Astrocyte of the spinal cord (primary cell): Measurements from ENCODE around the gene PRKAR1B.

Experiments used
- DNase-seq: peaks from one replicate; pipeline ENCODE4 v3.0.0; 2011; ENCODE audit warnings: low read depth, low spot score
- H3K4me3 ChIP-seq: 2 replicates; pipeline ENCODE4 v1.5.1; 2011; ENCODE audit warnings: low read depth, mild to moderate bottlenecking, low read length, moderate library complexity
- CTCF ChIP-seq: IDR thresholded peaks from 2 replicates; pipeline ENCODE4 v1.5.1; 2012; ENCODE audit warnings: low read depth, mild to moderate bottlenecking, low read length, inconsistent platforms
- in situ Hi-C: cut with HindIII; loops from 2 replicates; pipeline ENCODE4 v1.10.0; 2017; ENCODE audit warnings: low sequenced_read_pairs

Gene PRKAR1B

DNA sequence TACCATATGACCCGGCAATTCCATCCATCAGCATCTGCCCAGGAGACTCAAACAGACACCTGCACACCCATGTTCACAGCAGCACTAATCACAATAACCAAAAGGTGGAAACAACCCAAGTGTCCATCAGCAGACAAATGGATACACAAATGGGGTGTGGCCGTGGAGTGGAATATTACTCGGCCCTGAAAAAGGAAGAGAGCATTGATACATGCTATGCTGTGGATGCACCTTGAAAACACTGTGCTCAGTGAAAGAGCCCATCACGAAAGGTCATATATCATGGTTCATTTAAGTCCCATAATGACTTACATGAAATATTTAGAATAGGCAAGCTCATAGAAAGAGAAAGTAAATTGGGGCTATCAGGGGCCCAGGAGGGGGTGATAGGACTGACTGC is 58.1 kb downstream of the PRKAR1B start:
- TF ChIP-seq CTCF = no peak
- DNase-seq = no peak
- no peak overlapping the region for H3K4me3 ChIP-seq
- in situ Hi-C loops = no loop called here

DNA sequence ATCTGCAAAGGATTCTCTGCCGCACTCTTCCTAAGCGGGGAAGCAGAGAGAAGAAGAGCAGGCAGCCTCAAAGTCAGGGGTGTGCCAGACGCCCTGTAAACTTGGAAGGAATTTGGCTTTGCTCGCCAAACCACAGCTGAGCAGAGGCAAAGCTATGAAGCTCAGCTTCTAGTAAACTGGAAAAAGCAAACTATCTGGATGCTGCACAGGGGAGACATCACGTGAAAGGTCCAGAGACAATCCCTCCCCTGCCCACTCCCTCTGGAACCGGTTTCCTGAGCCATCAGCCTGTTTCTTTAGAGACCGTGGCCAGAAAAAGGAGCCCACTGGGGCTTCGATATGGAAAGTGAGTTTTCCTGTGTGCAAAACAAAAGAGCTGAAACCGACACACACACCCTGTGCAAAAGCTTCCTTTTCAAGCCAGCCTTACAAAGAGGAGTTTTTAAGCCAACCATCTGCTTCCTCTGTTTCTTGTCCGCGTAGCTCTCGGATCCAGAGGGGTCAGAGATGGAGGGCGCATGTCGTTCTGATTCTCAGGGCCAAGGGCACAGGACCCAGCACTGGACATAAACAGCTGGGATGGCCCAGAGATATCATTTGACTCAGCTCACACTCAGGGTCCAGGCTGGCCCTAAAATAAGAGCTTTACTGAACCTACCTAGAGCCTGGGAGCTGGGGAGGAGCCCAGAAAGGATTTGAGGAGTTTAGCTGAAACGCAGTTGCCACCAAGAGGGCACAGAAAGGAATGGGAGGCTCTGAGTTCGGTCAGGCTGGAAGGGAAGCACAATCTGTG is 58.7 kb downstream of the PRKAR1B start:
- peak; percentile 80 for DNase-seq
- in situ Hi-C loops = no loop called here
- no peak for TF ChIP-seq CTCF
- no peak overlapping the region for H3K4me3 ChIP-seq

- H3K4me3 ChIP-seq = no peak overlapping the region
- no peak for TF ChIP-seq CTCF
- DNase-seq = no peak
- in situ Hi-C loops = no loop called here
Observed at GRCh38 chr7:666454-667292, 60.4 kb downstream of the PRKAR1B start.

GRCh38 chr7:665736-666453 is 61.2 kb downstream of the PRKAR1B start:
- no peak overlapping the region for H3K4me3 ChIP-seq
- peak; percentile 38 for TF ChIP-seq CTCF
- in situ Hi-C loops = no loop called here
- DNase-seq = no peak

DNA sequence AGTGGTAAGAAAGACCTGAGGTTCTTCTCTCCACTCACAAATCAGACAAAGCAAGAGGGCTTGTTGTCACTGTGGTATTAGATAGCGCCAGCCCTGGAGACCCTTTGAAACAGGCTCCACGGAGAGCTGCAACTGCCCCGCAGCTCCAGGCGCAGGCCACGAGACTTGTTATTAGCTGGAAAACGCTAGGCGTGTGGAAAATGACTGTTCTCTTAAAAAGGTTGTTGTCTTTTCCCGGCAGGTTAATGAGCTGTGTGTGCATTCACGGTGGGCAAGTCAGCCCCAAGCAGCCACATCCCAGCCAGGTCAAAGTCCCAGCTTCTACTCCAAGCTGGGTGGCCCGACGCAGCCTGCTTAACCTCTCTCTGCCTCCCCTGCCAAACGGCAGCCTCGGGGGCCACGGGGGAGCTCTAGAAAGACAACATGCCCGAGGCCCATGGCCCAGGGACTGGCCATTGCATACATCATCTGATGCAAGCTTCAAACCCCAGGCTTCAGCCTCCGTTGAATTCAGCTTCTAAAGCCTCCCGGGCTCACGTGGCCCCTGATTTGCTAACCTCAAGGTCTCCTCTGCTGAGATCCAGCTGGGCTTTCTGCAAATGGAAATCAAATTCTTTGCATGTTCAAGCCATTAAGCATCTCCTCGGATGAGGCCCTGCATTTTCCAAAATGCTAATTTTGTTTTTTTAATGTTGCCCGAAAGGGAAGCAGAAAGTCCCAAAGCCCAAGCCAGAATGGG is 61.9 kb downstream of the PRKAR1B start:
- H3K4me3 ChIP-seq = no peak overlapping the region
- no peak for TF ChIP-seq CTCF
- peak; percentile 69 for DNase-seq
- in situ Hi-C loops = no loop called here

- in situ Hi-C loops = no loop called here
- no peak for DNase-seq
- no peak for TF ChIP-seq CTCF
- H3K4me3 ChIP-seq = no peak overlapping the region
Observed at GRCh38 chr7:664402-664775, 62.7 kb downstream of the PRKAR1B start.
